NCI-H2196 treated with DMSO at 0.1 percent for 48 hours (cell line): ENCODE data around the gene BIRC6.

ENCODE experiments used
- DNase-seq: peaks from one replicate; lab custom pipeline; 2025; ENCODE audit not compliant: unreplicated experiment; lab: John Stamatoyannopoulos, UW

The BIRC6 gene

GRCh38 chr2:32375228-32375892 lies 18.5 kb downstream of the BIRC6 start:
- DNase-seq: no peak

GRCh38 chr2:32376756-32377155 lies 19.9 kb downstream of the BIRC6 start:
- DNase-seq: no peak

GRCh38 chr2:32377928-32378327 lies 21.1 kb downstream of the BIRC6 start:
- no peak for DNase-seq

GRCh38 chr2:32379352-32379751 lies 22.5 kb downstream of the BIRC6 start:
- no peak for DNase-seq

- no peak for DNase-seq
These were observed 27.0 kb downstream of the BIRC6 start for GRCh38 chr2:32383858-32384257.

- DNase-seq: no peak
These were observed 27.7 kb downstream of the BIRC6 start for GRCh38 chr2:32384529-32384928.

GRCh38 chr2:32386739-32387138 lies 29.9 kb downstream of the BIRC6 start:
- DNase-seq: no peak

GRCh38 chr2:32399221-32399620 lies 42.4 kb downstream of the BIRC6 start:
- DNase-seq: no peak

GRCh38 chr2:32402091-32402490 lies 45.3 kb downstream of the BIRC6 start:
- DNase-seq: no peak

GRCh38 chr2:32403782-32404181 lies 47.0 kb downstream of the BIRC6 start:
- no peak for DNase-seq

GRCh38 chr2:32404691-32405090 lies 47.9 kb downstream of the BIRC6 start:
- no peak for DNase-seq

GRCh38 chr2:32416519-32416918 lies 59.7 kb downstream of the BIRC6 start:
- no peak for DNase-seq

- no peak for DNase-seq
These were observed 60.8 kb downstream of the BIRC6 start for GRCh38 chr2:32417659-32418058.

GRCh38 chr2:32418778-32419177 lies 62.0 kb downstream of the BIRC6 start:
- no peak for DNase-seq

GRCh38 chr2:32422133-32422532 lies 65.3 kb downstream of the BIRC6 start:
- no peak for DNase-seq

GRCh38 chr2:32423536-32423935 lies 66.7 kb downstream of the BIRC6 start:
- DNase-seq: no peak

GRCh38 chr2:32424739-32425138 lies 67.9 kb downstream of the BIRC6 start:
- no peak for DNase-seq

GRCh38 chr2:32425719-32426141 lies 68.9 kb downstream of the BIRC6 start:
- no peak for DNase-seq

GRCh38 chr2:32427672-32428610 lies 71.1 kb downstream of the BIRC6 start:
- DNase-seq: peak; percentile 52

- DNase-seq: no peak
These were observed 74.0 kb downstream of the BIRC6 start for GRCh38 chr2:32430804-32431203.

- DNase-seq: no peak
These were observed 79.3 kb downstream of the BIRC6 start for GRCh38 chr2:32436150-32436549.

GRCh38 chr2:32442020-32442467 lies 85.2 kb downstream of the BIRC6 start:
- no peak for DNase-seq
